NCI-H1694 treated with DMSO at 0.1 percent for 48 hours (cell line): ENCODE data around the gene ADGRB3.

Experiments
- DNase-seq: peaks from one replicate; lab custom pipeline; 2025; lab: John Stamatoyannopoulos, UW

ADGRB3 gene

DNA sequence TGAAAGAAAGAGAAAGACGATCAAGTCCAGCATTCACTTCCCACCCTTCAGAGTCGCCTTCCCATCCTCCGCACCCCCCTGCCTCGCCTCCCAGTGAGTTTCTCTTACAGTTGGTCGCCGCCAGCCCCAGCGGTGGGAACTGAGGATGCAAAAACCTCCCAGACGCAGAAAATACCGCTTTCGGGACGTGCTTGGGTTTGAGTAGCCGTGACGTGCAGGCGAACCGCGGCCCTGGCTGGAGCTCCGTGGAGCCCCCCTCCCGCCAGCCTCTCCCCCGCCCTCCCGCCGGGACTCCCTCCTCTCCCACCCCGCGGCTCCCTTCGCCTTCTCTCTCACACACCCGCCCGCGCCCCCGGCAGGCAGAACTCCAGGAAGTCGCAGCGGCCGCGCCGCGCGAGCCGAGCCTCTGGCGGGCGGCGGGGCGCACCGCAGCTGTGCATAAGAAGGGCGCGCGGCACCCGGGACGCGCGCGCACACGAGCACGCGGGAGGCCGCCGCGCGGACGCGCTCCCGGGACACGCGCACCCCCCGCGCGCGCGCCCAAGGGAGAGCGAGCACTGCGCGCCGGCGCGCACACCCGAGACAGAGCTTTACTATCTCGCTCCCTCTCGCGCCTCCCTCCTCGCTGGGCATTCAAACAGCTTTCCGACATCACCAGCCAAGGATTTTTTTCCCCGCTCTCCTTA lies at the start of gene ADGRB3:
Gene ADGRB3 (plus strand): TSS at position 557 of the 686 bp plus-strand sequence. CDS start 3,394 bp downstream, outside the sequence.
- DNase-seq, result peak; percentile 76

DNA sequence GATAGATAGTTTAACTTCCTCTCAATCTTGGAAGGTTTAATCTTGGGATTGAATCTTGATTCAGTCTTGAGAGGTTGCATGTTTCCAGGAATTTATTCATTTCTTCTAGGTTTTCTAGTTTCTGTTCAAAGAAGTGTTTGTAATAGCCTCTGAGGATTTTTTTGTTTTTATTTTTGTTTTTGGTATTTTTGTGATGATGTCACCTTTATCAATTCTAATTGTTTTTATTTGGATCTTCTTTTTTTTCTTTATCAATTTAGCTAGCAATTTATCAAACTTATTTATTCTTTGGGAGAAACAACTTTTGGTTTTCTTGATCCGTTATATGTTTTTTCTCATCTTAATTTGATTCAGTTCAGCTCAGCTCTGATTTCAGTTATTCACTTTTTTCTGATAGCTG lies 41.5 kb upstream of the ADGRB3 start:
- no peak for DNase-seq

DNA sequence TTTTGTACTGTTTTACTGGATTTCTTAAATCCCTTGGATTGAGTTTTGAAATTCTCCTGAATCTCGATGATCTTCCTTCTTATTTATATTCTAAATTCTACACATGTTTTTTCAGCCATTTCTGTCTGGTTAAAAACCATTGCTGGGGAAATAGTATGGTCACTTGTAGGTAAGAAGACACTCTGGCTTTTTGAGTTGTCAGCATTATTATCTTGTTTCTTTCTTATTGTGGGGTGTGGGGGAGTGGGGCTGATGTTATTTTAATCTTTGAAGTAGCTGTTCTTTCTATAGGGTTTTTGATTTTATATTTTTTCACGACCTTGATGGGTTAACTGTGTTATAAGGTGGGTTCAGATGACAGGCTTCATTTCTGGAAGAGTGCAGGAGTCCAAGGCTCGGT lies 37.4 kb upstream of the ADGRB3 start:
- DNase-seq, result no peak

DNA sequence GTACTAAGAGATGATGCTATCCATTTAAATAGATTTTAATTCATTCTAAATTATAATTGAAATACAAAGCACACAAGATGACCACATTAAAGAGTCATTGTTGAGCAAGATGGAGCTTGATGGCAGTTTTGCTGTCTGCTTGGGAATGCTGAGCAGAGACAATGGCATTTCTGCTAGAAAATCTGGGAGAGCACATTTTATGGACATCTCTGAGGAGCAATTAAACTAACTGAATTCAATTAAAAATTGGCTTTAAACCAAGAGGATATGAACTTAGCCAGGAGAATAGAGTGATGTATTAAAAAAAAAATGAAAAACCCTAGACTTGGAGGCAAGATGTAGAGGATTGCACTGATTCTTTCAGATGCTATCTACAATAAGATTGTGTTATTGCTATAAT lies 19.1 kb upstream of the ADGRB3 start:
- no peak for DNase-seq

GRCh38 chr6:68625998-68626397 lies 9.1 kb upstream of the ADGRB3 start:
- DNase-seq, result no peak

DNA sequence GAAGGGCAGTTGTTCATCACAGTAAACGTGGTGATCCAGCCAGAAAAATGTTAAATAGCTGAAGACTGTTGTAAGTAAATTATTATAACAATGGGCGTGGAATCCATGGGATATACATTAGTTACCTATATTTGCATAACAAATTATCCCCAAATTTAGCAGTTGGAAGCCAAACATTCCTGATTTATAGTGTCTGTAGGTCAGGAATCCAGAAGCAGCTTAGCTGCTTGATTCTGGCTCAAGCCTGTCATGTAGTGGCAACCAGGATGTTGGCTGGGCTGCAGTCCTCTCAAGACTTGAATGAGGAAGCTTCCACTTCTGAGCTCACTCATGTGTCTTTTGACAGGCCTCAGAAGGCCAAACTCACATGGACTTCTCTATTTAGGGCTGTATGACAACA lies 6.9 kb upstream of the ADGRB3 start:
- no peak for DNase-seq

GRCh38 chr6:68632734-68633133 lies 2.3 kb upstream of the ADGRB3 start:
- DNase-seq, result no peak

GRCh38 chr6:68633281-68633971 lies 1.7 kb upstream of the ADGRB3 start:
- DNase-seq, result no peak

DNA sequence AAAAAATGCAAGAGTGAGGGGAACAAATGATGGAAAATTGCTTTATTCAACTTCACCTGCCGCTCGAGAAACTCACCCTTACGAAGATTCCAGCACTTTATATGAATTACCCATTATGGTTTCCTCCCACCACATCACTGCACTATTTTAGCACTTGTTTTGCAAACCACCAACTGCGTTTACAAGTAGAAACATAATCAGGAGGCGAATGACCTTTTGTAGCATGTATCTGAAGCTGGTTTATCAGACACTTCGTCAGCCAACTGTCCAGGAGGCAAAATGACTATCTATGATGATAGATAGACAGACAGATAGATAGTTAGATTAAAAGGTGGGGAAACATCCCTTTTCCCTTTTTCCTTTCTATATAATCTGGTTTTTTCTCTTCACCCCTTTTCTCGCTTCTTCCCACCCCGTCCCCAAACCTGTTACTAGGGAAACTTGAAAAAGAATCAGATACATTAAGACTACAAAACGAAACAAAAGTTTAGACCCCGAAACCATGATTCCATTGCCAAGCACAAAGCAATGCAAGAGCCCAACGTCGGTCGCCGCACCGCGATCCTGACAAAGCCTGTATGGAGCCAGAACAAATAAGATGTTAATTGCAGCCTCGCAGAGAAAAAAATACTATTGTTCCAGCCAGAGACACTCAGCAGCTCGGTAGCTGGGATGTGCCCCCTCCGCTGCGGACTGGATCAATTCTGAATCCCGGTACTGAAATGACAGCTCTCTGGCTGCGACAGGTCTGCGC lies 933 bp upstream of the ADGRB3 start:
- peak; percentile 49 for DNase-seq

GRCh38 chr6:68635412-68635705 lies 277 bp downstream of the ADGRB3 start:
- no peak for DNase-seq

GRCh38 chr6:68635706-68636513 lies 828 bp downstream of the ADGRB3 start:
- DNase-seq, result peak; percentile 20

GRCh38 chr6:68636666-68637065 lies 1.6 kb downstream of the ADGRB3 start:
- no peak for DNase-seq

GRCh38 chr6:68637071-68637470 lies 2.0 kb downstream of the ADGRB3 start:
- no peak for DNase-seq

DNA sequence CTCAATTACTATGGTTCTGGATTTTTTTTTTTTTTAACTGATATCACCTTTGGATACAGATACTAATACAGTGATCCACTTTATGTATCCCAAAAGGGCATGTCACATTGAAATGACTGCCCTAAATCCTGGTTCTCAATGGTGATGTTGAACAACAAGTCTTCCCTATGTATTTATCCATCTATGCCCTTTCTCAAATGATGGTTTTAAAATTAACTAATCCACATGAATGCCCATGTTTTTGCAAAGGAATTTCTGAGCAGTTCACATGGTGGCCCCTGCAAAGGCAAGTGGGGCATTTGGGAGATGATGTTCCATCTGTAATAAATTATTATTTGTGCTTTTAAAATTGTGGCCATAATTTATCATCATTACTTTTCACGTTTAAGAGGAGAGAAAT lies 2.7 kb downstream of the ADGRB3 start:
- DNase-seq, result peak; percentile 28

GRCh38 chr6:68638230-68638900 lies 3.3 kb downstream of the ADGRB3 start:
- DNase-seq, result peak; percentile 34

DNA sequence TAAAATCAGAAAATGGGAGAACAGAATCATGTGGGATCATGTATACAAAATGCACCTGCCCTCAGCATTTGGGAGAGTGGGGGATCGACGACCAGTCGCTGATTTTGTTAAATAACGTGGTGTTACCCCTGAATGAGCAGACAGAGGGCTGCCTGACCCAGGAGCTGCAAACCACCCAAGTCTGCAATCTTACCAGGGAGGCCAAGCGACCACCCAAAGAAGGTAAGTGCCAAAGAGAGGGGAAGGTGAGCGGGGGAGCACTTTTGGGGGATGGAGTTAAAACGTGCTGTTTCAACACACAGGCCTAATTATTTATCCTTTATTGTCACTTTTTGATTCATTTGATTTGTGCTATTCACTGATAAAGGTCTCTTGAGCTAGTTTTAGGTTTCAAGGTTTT lies 4.1 kb downstream of the ADGRB3 start:
- DNase-seq, result no peak

- DNase-seq, result no peak
Observed at GRCh38 chr6:68639826-68640490, 4.9 kb downstream of the ADGRB3 start.

DNA sequence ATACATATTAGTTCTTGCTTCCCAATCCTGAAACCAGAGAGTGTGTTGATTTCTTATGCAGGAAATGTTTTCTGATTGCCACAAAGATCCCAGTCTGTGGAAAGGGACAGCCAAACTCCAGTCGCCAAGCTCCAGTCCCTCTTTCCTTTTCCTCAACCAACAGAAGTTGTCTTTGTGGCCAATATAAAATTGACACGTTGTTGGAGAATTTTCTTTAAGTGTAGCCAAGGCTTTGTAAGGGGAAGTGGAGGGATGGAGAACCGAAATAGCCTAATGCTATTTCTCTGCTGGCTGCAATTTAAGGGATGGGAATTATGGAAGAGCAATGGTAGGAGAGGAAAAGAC lies 5.4 kb downstream of the ADGRB3 start:
- DNase-seq, result no peak

GRCh38 chr6:68641172-68641571 lies 6.1 kb downstream of the ADGRB3 start:
- no peak for DNase-seq

DNA sequence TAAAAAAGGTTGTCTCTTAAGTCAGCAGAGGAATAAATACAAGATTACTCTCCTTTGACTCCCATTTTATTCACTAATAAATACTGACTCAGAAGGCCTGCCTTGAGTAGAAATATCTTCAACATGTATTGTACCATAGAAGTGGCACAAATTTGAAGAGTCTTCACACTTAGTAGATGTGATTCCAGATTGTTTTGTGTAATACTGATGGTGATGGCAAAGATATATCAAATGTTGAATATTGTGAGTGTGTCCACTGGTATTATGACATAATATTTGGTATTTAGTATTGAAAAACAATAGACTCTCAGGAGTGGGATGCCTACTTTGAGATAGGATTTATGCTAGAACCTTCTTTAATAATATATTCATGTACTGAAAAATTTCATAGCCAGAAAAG lies 7.0 kb downstream of the ADGRB3 start:
- no peak for DNase-seq

GRCh38 chr6:68642977-68643376 lies 7.9 kb downstream of the ADGRB3 start:
- DNase-seq, result no peak
